Endothelial cell (in vitro differentiated cells): Measurements from ENCODE around the gene TMEM248. TPM values are rescaled to one million over a fixed set of nuclear protein-coding genes. Genes with fewer than 3 reads are reported as not detected.
"Not testable (repeated sequence)": the region's sequence is repeated elsewhere in the genome, so short reads cannot be mapped to it uniquely, and the experiment has no call there.

Experiments
- DNase-seq: peaks from one replicate; pipeline ENCODE4 v3.0.0; 2021; ENCODE audit warnings: low spot score
- H3K27ac Mint-ChIP-seq: one replicate; pipeline ENCODE4 v1.8.0; 2021; ENCODE audit warnings: mixed read lengths, inconsistent platforms; ENCODE audit not compliant: unreplicated experiment
- H3K27me3 Mint-ChIP-seq: one replicate; pipeline ENCODE4 v1.8.0; 2021; ENCODE audit warnings: mild to moderate bottlenecking, moderate library complexity, mixed read lengths, inconsistent platforms; ENCODE audit not compliant: unreplicated experiment
- H3K36me3 Mint-ChIP-seq: one replicate; pipeline ENCODE4 v1.8.0; 2021; ENCODE audit warnings: mild to moderate bottlenecking, low read depth, mixed read lengths, inconsistent platforms; ENCODE audit not compliant: unreplicated experiment
- H3K4me1 Mint-ChIP-seq: one replicate; pipeline ENCODE4 v1.8.0; 2021; ENCODE audit warnings: mild to moderate bottlenecking, mixed read lengths, inconsistent platforms; ENCODE audit not compliant: unreplicated experiment
- H3K4me3 Mint-ChIP-seq: one replicate; pipeline ENCODE4 v1.8.0; 2021; ENCODE audit warnings: mild to moderate bottlenecking, mixed read lengths, inconsistent platforms; ENCODE audit not compliant: unreplicated experiment
- H3K9me3 Mint-ChIP-seq: one replicate; pipeline ENCODE4 v1.8.0; 2021; ENCODE audit warnings: mixed read lengths, inconsistent platforms; ENCODE audit not compliant: unreplicated experiment
- long read RNA-seq: library from polyadenylated mRNA; unstranded; transcript quantifications from one replicate; pipeline ENCODE4 v2.0.0, GENCODE V29; 2020; ENCODE audit not compliant: unreplicated experiment
- total RNA-seq: library from RNA; stranded (reverse); fragmentation: NEBNext Ultra II Directional; extraction: Animal tissue kit (Norgen Biotek cat#: 25700); gene quantifications from one replicate; pipeline ENCODE4 v1.2.1, GENCODE V29; 2021; ENCODE audit not compliant: unreplicated experiment
- TF ChIP-seq, protein P1 (sequence below): fragments of 200-600 bp; sonication (generic); IDR thresholded peaks from one replicate; pipeline ENCODE4 v1.5.0; 2021; ENCODE audit warnings: antibody characterized with exemption; ENCODE audit not compliant: unreplicated experiment

The TMEM248 gene, protein sequence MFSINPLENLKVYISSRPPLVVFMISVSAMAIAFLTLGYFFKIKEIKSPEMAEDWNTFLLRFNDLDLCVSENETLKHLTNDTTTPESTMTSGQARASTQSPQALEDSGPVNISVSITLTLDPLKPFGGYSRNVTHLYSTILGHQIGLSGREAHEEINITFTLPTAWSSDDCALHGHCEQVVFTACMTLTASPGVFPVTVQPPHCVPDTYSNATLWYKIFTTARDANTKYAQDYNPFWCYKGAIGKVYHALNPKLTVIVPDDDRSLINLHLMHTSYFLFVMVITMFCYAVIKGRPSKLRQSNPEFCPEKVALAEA
- 97.7 TPM for total RNA-seq
- long read RNA-seq, full-length matches to known transcripts = 26 of 38 reads
- long read RNA-seq, partial matches to known transcripts = 4 of 38 reads
- long read RNA-seq, other reads (novel, unspliced or antisense) = 8 of 38 reads

DNA sequence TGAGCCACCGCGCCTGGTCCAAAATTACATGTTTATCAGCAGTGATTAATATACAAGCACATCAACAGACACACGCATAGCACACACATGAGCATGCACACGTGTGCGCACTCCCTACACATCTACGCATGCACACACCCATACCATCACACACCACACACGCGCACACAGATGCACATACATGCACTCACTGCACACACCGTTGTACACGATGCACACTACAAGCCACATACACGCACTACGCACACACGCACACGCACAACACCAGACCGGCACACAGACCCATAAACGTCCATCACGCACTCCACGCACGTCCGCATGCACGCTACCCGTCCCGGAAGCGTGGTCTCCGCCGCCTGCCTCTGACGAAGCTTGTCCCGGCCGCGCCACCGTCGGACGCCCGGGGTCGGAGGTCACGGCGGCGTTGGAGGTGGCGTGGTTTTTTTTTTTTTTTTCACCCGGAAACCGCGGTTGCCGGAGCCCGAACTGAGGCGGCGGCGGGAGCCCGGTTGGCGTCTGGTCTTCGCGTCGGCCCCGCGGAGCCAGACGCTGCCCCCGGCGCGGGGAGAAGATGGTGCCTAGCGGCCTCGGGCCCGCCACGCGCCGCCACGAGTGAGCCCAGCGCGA lies at the start of gene TMEM248:
TSS of gene TMEM248 (plus strand) at position 457 of the 627 bp plus-strand sequence. CDS start 20,641 bp downstream, outside the sequence.
- H3K36me3 Mint-ChIP-seq = peaks cover 12% of the 10 kb centered on the region
- H3K4me3 Mint-ChIP-seq = peak within 1 kb of the TSS; percentile 99
- peaks cover 11% of the 10 kb centered on the region for H3K4me1 Mint-ChIP-seq
- peaks cover 3% of the 10 kb centered on the region for H3K27me3 Mint-ChIP-seq
- TF ChIP-seq, protein P1, sequence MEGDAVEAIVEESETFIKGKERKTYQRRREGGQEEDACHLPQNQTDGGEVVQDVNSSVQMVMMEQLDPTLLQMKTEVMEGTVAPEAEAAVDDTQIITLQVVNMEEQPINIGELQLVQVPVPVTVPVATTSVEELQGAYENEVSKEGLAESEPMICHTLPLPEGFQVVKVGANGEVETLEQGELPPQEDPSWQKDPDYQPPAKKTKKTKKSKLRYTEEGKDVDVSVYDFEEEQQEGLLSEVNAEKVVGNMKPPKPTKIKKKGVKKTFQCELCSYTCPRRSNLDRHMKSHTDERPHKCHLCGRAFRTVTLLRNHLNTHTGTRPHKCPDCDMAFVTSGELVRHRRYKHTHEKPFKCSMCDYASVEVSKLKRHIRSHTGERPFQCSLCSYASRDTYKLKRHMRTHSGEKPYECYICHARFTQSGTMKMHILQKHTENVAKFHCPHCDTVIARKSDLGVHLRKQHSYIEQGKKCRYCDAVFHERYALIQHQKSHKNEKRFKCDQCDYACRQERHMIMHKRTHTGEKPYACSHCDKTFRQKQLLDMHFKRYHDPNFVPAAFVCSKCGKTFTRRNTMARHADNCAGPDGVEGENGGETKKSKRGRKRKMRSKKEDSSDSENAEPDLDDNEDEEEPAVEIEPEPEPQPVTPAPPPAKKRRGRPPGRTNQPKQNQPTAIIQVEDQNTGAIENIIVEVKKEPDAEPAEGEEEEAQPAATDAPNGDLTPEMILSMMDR = no peak
- DNase-seq = peak; percentile 86
- no peaks in the 10 kb centered on the region for H3K9me3 Mint-ChIP-seq
- peak within 1 kb of the TSS; percentile 94 for H3K27ac Mint-ChIP-seq

DNA sequence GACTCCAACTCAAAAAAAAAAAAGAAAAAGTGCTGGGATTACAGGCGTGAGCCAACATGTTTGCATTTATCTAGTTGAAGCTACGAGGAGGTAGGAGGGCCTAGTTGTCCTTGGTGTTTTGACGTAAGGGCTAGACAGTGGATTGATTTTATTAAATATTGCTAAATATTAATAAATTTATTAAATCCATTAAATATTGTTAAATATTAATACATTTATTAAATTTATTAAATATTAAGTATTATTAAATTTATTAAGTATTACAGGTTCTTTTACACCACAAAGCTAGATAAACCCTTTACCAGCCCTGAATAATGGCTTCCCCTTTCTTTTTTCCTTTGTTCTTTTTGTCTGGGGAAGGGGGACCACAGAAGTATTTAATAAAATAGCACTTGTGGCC lies 47.5 kb upstream of the TMEM248 start:
- no peaks in the 10 kb centered on the region for H3K27me3 Mint-ChIP-seq
- H3K36me3 Mint-ChIP-seq = no peaks in the 10 kb centered on the region
- H3K4me1 Mint-ChIP-seq = no peaks in the 10 kb centered on the region
- DNase-seq = no peak
- no peak overlapping the region for H3K27ac Mint-ChIP-seq
- no peak overlapping the region for H3K4me3 Mint-ChIP-seq
- TF ChIP-seq, protein P1 = no peak
- no peaks in the 10 kb centered on the region for H3K9me3 Mint-ChIP-seq

DNA sequence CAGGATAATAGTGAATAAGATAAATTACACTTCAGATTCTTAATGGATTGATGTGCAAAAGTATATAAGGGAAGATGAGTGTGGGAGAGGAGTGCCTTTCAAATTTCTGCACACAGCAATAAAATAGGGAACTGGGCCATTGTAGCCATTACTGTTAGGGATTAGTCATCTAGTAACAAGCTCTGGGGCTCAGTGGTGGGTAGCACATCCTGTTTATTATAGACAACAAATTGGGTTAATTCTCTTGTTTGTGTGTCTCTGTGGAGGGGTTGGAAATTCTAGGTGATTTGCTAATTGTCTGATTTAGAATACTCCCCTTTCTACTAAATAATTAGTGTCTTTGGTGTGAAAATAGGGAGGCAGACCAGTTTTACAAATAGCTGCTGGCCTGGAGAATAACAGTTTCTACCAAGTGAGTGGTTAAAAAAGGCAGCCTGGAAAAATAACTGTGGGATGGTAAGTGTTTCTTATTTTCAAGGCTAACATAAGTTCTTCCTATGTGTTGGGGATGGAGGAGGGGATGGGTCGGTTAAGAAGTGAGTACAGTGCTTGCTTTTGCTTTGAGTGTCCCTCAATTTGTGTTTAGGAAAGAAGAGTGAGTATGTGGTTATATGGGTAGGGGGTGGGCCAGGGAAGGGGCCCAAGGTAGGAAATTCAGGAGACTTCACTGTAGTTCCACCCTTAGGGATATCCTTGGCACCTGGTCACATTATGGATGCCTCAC lies 43.3 kb upstream of the TMEM248 start:
- peaks cover 2% of the 10 kb centered on the region for H3K27me3 Mint-ChIP-seq
- H3K4me3 Mint-ChIP-seq = no peak overlapping the region
- H3K27ac Mint-ChIP-seq = no peak overlapping the region
- H3K4me1 Mint-ChIP-seq = peaks cover 14% of the 10 kb centered on the region
- H3K36me3 Mint-ChIP-seq = no peaks in the 10 kb centered on the region
- DNase-seq = no peak
- TF ChIP-seq, protein P1 = no peak
- no peaks in the 10 kb centered on the region for H3K9me3 Mint-ChIP-seq

DNA sequence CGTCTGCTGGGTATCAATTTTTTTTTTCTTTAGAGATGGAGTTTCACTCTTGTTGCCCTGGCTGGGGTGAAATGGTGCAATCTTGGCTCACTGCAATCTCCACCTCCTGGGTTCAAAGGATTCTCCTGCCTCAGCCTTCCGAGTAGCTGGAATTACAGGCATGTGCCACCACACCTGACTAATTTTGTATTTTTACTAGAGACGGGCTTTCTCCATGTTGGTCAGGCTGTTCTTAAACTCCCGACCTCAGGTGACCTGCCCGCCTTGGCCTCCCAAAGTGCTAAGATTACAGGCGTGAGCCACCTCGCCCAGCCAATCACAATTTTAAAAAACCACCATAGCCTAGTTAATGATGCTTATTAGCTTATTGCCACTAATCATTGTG lies 42.7 kb upstream of the TMEM248 start:
- H3K9me3 Mint-ChIP-seq, H3K27ac Mint-ChIP-seq, H3K27me3 Mint-ChIP-seq, H3K4me3 Mint-ChIP-seq, DNase-seq, H3K36me3 Mint-ChIP-seq: not testable (repeated sequence)
- peaks cover 14% of the 10 kb centered on the region for H3K4me1 Mint-ChIP-seq

DNA sequence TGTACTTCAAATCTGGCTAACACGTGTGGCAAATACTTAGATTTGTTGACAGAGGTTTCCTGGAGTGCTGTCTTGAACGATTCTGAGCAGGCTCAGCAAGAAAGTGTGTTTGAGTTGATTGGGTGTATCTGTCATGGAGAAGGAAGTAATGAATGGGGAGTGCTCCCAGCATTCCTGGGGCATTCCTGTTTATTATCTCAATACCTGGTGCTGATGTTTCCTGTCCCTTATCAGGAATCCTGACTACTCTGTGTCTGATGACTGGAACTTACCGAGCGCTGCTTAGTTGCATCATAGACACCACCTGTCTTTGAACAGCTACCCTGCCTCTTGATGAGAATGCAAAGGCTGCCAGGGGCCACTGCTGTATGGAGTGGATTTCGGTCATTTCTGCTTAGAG lies 41.0 kb upstream of the TMEM248 start:
- no peak for DNase-seq
- no peaks in the 10 kb centered on the region for H3K36me3 Mint-ChIP-seq
- no peak overlapping the region for H3K4me3 Mint-ChIP-seq
- H3K4me1 Mint-ChIP-seq = peaks cover 14% of the 10 kb centered on the region
- peaks cover 2% of the 10 kb centered on the region for H3K27me3 Mint-ChIP-seq
- TF ChIP-seq, protein P1 = no peak
- H3K9me3 Mint-ChIP-seq = no peaks in the 10 kb centered on the region
- H3K27ac Mint-ChIP-seq = no peak overlapping the region

DNA sequence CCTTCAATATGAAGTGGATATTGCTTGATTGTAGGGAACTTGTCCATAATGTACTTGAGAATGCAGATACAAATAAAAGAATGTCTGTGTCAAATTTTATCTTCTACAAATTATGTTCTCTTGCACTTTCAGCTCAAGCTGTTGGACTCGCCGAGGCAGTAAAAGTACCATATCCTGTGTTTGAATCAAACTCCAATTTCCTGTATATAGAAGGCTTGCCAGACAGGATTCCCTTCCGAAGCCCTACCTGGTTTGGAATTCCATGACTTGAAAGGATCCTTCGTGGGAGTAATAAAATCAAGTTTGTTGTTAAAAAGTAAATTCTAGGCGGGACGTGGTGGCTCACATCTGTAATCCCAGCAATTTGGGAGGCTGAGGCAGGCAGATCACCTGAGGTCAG lies 40.4 kb upstream of the TMEM248 start:
- not testable (repeated sequence) for DNase-seq, H3K4me3 Mint-ChIP-seq, H3K9me3 Mint-ChIP-seq, H3K27ac Mint-ChIP-seq, H3K27me3 Mint-ChIP-seq, H3K36me3 Mint-ChIP-seq
- peaks cover 14% of the 10 kb centered on the region for H3K4me1 Mint-ChIP-seq
